HG03135 (cell line): ENCODE results near the gene PKP4.

Source experiments
- ATAC-seq: cut with Tn5 transposase; IDR thresholded peaks from one replicate; pipeline ENCODE4 v1.9.1; 2021; ENCODE audit warnings: mild to moderate bottlenecking, moderate library complexity; ENCODE audit not compliant: unreplicated experiment

PKP4 gene

GRCh38 chr2:158637357-158637756, 180.6 kb downstream of the PKP4 start:
- ATAC-seq: no peak

GRCh38 chr2:158644139-158644538, 187.4 kb downstream of the PKP4 start:
- ATAC-seq: no peak

- no peak for ATAC-seq
These were observed 188.5 kb downstream of the PKP4 start for GRCh38 chr2:158645299-158645698.

GRCh38 chr2:158647436-158648231, 190.9 kb downstream of the PKP4 start:
- no peak for ATAC-seq

GRCh38 chr2:158649846-158650245, 193.1 kb downstream of the PKP4 start:
- ATAC-seq: no peak

GRCh38 chr2:158650646-158651357, 194.1 kb downstream of the PKP4 start:
- no peak for ATAC-seq

GRCh38 chr2:158651358-158652057, 194.8 kb downstream of the PKP4 start:
- ATAC-seq: no peak

- no peak for ATAC-seq
These were observed 198.9 kb downstream of the PKP4 start for GRCh38 chr2:158655628-158656027.

- ATAC-seq: no peak
These were observed 199.9 kb downstream of the PKP4 start for GRCh38 chr2:158656492-158657229.

- no peak for ATAC-seq
These were observed 201.6 kb downstream of the PKP4 start for GRCh38 chr2:158658396-158658795.

GRCh38 chr2:158659483-158659882, 202.7 kb downstream of the PKP4 start:
- ATAC-seq: no peak

GRCh38 chr2:158661231-158661630, 204.5 kb downstream of the PKP4 start:
- ATAC-seq: no peak

GRCh38 chr2:158662421-158662820, 205.7 kb downstream of the PKP4 start:
- no peak for ATAC-seq

GRCh38 chr2:158663796-158664195, 207.0 kb downstream of the PKP4 start:
- no peak for ATAC-seq

GRCh38 chr2:158664987-158665386, 208.2 kb downstream of the PKP4 start:
- no peak for ATAC-seq

GRCh38 chr2:158665536-158666302, 209.0 kb downstream of the PKP4 start:
- no peak for ATAC-seq

GRCh38 chr2:158666969-158667368, 210.2 kb downstream of the PKP4 start:
- ATAC-seq: no peak

- ATAC-seq: no peak
These were observed 210.8 kb downstream of the PKP4 start for GRCh38 chr2:158667586-158667985.

- ATAC-seq: no peak
These were observed 211.4 kb downstream of the PKP4 start for GRCh38 chr2:158668001-158668765.

- ATAC-seq: no peak
These were observed 213.5 kb downstream of the PKP4 start for GRCh38 chr2:158670292-158670691.
